ENCODE results near the gene C19orf12. TPM values are rescaled to one million over a fixed set of nuclear protein-coding genes. Genes with fewer than 3 reads are reported as not detected.

C19orf12 gene
- total RNA-seq, 2 experiments from 2014 or later, result 7.7 TPM

- Mint-ChIP-seq H3K9me3 (no peaks in the 10 kb centered on the region), H3K27me3 (no peaks in the 10 kb centered on the region), H3K4me1 (ENCODE audit: low read depth) (peaks cover 63% of the 10 kb centered on the region), H3K4me3 (no peak overlapping the region), H3K27ac (no peak overlapping the region), H3K36me3 (ENCODE audit: low read depth) (no peaks in the 10 kb centered on the region)
- H3K27ac ChIP-seq (ENCODE audit: low read depth in 1 of 2, low read length in 2 of 2), result no peak overlapping the region
- H3K27me3 ChIP-seq (ENCODE audit: control insufficient read depth in 1 of 2, insufficient read depth in 2 of 2, low read length in 2 of 2), result no peaks in the 10 kb centered on the region
- ChIA-PET CTCF (interaction anchor here (1.3 kb wide), 1 partner anchor 15 kb away, joined by 3 read pairs; no protein-coding TSS in a partner anchor), POLR2A (interaction anchor here (1.0 to 5.4 kb wide), 2 partner anchors 10 to 77 kb away, joined by 3 to 35 read pairs; partner anchors contain the start of gene POP4)
- intact Hi-C loops (cut with DNase I, micrococcal nuclease), result no loop called here
- TF ChIP-seq, protein P1, sequence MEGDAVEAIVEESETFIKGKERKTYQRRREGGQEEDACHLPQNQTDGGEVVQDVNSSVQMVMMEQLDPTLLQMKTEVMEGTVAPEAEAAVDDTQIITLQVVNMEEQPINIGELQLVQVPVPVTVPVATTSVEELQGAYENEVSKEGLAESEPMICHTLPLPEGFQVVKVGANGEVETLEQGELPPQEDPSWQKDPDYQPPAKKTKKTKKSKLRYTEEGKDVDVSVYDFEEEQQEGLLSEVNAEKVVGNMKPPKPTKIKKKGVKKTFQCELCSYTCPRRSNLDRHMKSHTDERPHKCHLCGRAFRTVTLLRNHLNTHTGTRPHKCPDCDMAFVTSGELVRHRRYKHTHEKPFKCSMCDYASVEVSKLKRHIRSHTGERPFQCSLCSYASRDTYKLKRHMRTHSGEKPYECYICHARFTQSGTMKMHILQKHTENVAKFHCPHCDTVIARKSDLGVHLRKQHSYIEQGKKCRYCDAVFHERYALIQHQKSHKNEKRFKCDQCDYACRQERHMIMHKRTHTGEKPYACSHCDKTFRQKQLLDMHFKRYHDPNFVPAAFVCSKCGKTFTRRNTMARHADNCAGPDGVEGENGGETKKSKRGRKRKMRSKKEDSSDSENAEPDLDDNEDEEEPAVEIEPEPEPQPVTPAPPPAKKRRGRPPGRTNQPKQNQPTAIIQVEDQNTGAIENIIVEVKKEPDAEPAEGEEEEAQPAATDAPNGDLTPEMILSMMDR (IDR thresholded peaks at IDR 0.05), result no peak
- H3K9me3 ChIP-seq (ENCODE audit: control insufficient read depth in 1 of 2, insufficient read depth in 1 of 2, low read length in 2 of 2), result no peaks in the 10 kb centered on the region
- peaks cover 62% of the 10 kb centered on the region for H3K4me1 ChIP-seq (ENCODE audit: insufficient read depth, low read length)
- ATAC-seq (ENCODE audit: poor library complexity), result no peak
- no peak for DNase-seq
- H3K36me3 ChIP-seq (ENCODE audit: insufficient read depth, low read length), result peaks cover 8% of the 10 kb centered on the region
- H3K4me3 ChIP-seq (ENCODE audit: low read length), result no peak overlapping the region
Observed at GRCh38 chr19:29683009-29683408, 32.1 kb downstream of the C19orf12 start.

- ATAC-seq (ENCODE audit: poor library complexity), result no peak
- Mint-ChIP-seq H3K27me3 (no peaks in the 10 kb centered on the region), H3K4me3 (no peak overlapping the region), H3K36me3 (ENCODE audit: low read depth) (peaks cover 3% of the 10 kb centered on the region), H3K9me3 (no peaks in the 10 kb centered on the region), H3K27ac (peak overlapping the region; percentile 93), H3K4me1 (ENCODE audit: low read depth) (peaks cover 62% of the 10 kb centered on the region)
- Histone ChIP-seq H3K36me3 (ENCODE audit: insufficient read depth, low read length) (peaks cover 13% of the 10 kb centered on the region), H3K4me1 (ENCODE audit: insufficient read depth, low read length) (peaks cover 66% of the 10 kb centered on the region), H3K4me3 (ENCODE audit: low read length) (no peak overlapping the region), H3K27ac (ENCODE audit: low read depth in 1 of 2, low read length in 2 of 2) (no peak overlapping the region), H3K9me3 (ENCODE audit: control insufficient read depth in 1 of 2, insufficient read depth in 1 of 2, low read length in 2 of 2) (no peaks in the 10 kb centered on the region), H3K27me3 (ENCODE audit: control insufficient read depth in 1 of 2, insufficient read depth in 2 of 2, low read length in 2 of 2) (no peaks in the 10 kb centered on the region)
- ChIA-PET CTCF (interaction anchor here (1.1 to 1.6 kb wide), 4 partner anchors 8 to 72 kb away, joined by 3 to 4 read pairs (median 3); no protein-coding TSS in a partner anchor), POLR2A (interaction anchor here (1.2 to 5.4 kb wide), 6 partner anchors 10 to 76 kb away, joined by 4 to 35 read pairs (median 8); partner anchors contain the start of genes C19orf12, PLEKHF1 and POP4)
- intact Hi-C loops (cut with DNase I, micrococcal nuclease), result no loop called here
- no peak for DNase-seq
- TF ChIP-seq, protein P1 (IDR thresholded peaks at IDR 0.05), result no peak
Observed at GRCh38 chr19:29682236-29682895, 32.7 kb downstream of the C19orf12 start.

DNA sequence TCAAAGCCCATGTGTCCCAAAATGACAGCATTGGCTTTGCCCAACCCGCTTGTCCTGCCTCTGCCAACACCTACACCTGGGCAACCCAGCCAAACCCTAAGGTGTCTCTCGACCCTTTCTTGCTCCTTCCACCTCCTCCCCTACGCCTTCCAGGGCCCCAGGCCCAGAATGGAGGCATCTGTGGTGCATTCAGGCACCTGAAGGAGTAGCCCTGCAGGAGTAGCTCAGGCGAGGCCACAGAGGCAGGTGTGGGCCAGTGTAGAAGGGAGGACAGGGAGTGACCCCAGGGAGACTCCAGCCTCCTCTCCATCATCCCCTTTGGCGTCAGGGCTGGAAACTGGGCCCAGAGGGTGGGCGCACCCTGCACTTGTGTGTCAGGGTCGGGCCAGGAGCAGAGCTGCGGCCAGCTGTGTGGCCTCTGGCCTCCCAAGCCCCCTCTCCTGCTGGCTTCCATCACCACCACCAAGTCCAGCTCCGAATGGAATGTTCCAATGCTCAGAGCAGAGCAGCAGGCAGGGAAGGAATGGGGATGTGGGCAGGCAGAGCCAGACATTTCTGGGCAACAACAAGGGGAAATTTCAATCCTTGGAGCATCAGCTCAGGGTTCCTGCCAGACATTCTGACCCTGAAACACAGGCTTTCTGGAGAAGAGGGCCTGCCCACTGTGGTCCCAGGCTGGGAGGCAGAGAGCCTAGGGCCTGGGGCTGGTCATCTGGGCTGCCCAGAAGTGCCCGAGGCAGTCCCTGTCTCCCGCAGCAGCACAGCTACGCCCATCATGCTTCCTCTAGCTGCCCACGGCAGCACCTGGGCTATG is 33.4 kb downstream of the C19orf12 start:
- no peak overlapping the region for H3K4me3 ChIP-seq (ENCODE audit: low read length)

More for the DNA sequence above, 33.4 kb downstream of the C19orf12 start:
- Histone ChIP-seq H3K36me3 (ENCODE audit: insufficient read depth, low read length) (peaks cover 20% of the 10 kb centered on the region), H3K27me3 (ENCODE audit: control insufficient read depth in 1 of 2, insufficient read depth in 2 of 2, low read length in 2 of 2) (no peaks in the 10 kb centered on the region), H3K9me3 (ENCODE audit: control insufficient read depth in 1 of 2, insufficient read depth in 1 of 2, low read length in 2 of 2) (no peaks in the 10 kb centered on the region), H3K4me1 (ENCODE audit: insufficient read depth, low read length) (peaks cover 73% of the 10 kb centered on the region), H3K27ac (ENCODE audit: low read depth in 1 of 2, low read length in 2 of 2) (peak overlapping the region in 1 of 2 donors; percentile 44)
- ChIA-PET POLR2A (interaction anchor here (1.1 to 5.4 kb wide), 8 partner anchors 9 to 75 kb away, joined by 3 to 35 read pairs (median 7); partner anchors contain the start of genes C19orf12, PLEKHF1 and POP4), CTCF (interaction anchor here (0.7 to 1.6 kb wide), 5 partner anchors 9 to 71 kb away, joined by 3 to 4 read pairs (median 3); no protein-coding TSS in a partner anchor)
- H3K9me3 Mint-ChIP-seq, result no peaks in the 10 kb centered on the region
- DNase-seq (no peak), ATAC-seq (ENCODE audit: poor library complexity) (no peak)
- H3K27me3 Mint-ChIP-seq, result no peaks in the 10 kb centered on the region
- intact Hi-C loops (cut with DNase I, micrococcal nuclease), result no loop called here
- H3K36me3 Mint-ChIP-seq (ENCODE audit: low read depth), result peaks cover 11% of the 10 kb centered on the region
- peak overlapping the region; percentile 93 for H3K27ac Mint-ChIP-seq
- TF ChIP-seq, protein P1 (IDR thresholded peaks at IDR 0.05), result no peak
- peak overlapping the region; percentile 76 for H3K4me3 Mint-ChIP-seq
- H3K4me1 Mint-ChIP-seq (ENCODE audit: low read depth), result peaks cover 64% of the 10 kb centered on the region

Data from CD4-positive, alpha-beta T cell (primary cell).